WTC11 (cell line): ENCODE results near the gene MAP6. TPM values are rescaled to one million over a fixed set of nuclear protein-coding genes. Genes with fewer than 3 reads are reported as not detected.

Experiments
- ATAC-seq: fragments of 200-7000 bp; cut with Tn5 transposase; 2 replicates; pipeline ENCODE4 v1.10.0; 2021; ENCODE audit warnings: mild to moderate bottlenecking, moderate library complexity
- CTCF ChIA-PET: fragments of 300-600 bp; sonication (Branson Sonifier 250); formaldehyde crosslinking; loops from one replicate; lab custom pipeline; 2021; ENCODE audit warnings: antibody characterized with exemption; lab: Charles Lee
- POLR2A ChIA-PET: fragments of 350-600 bp; sonication (Branson Sonifier 250); formaldehyde crosslinking; loops from one replicate; lab custom pipeline; 2021; ENCODE audit warnings: antibody characterized with exemption; lab: Charles Lee
- DNase-seq: peaks from one replicate; pipeline ENCODE4 v3.0.0; 2021; ENCODE audit warnings: low spot score
- H3K27ac Mint-ChIP-seq: 2 replicates; pipeline ENCODE4 v1.8.0; 2021; ENCODE audit warnings: mixed read lengths
- H3K27me3 Mint-ChIP-seq: 2 replicates; pipeline ENCODE4 v1.8.0; 2021; ENCODE audit warnings: low read depth, mild to moderate bottlenecking, moderate library complexity, mixed read lengths
- H3K36me3 Mint-ChIP-seq: 2 replicates; pipeline ENCODE4 v1.8.0; 2021; ENCODE audit warnings: mixed read lengths
- H3K4me1 Mint-ChIP-seq: 2 replicates; pipeline ENCODE4 v1.8.0; 2022; ENCODE audit warnings: mixed read lengths
- H3K4me3 Mint-ChIP-seq: 2 replicates; pipeline ENCODE4 v1.8.0; 2021; ENCODE audit warnings: mild to moderate bottlenecking, moderate library complexity, mixed read lengths
- H3K9me3 Mint-ChIP-seq: 2 replicates; pipeline ENCODE4 v1.8.0; 2021; ENCODE audit warnings: mixed read lengths
- ARID4B ChIP-seq: sonication (generic); formaldehyde crosslinking; IDR thresholded peaks from 2 replicates; pipeline ENCODE4 v1.8.0; 2023; ENCODE audit warnings: missing genetic modification reagents, mild to moderate bottlenecking, borderline replicate concordance
- E2F4 ChIP-seq: sonication (generic); formaldehyde crosslinking; IDR thresholded peaks from 2 replicates; pipeline ENCODE4 v1.8.1; 2022; ENCODE audit warnings: low read depth, mild to moderate bottlenecking, moderate library complexity, missing genetic modification reagents, borderline replicate concordance
- ERG ChIP-seq: fragments of 250-450 bp; sonication (Bioruptor Pico); IDR thresholded peaks from 2 replicates; pipeline ENCODE4 v1.8.0; 2021; ENCODE audit warnings: mild to moderate bottlenecking
- FOXJ3 ChIP-seq: sonication (generic); formaldehyde crosslinking; IDR thresholded peaks from 2 replicates; pipeline ENCODE4 v1.9.0; 2021; ENCODE audit warnings: missing genetic modification reagents, mild to moderate bottlenecking, borderline replicate concordance
- GTF2I ChIP-seq: fragments of 250-450 bp; sonication (Bioruptor Pico); conservative IDR thresholded peaks from 2 replicates; pipeline ENCODE4 v1.4.0; 2021; ENCODE audit warnings: mild to moderate bottlenecking
- HMGA2 ChIP-seq: fragments of 250-450 bp; sonication (Bioruptor Pico); IDR thresholded peaks from 2 replicates; pipeline ENCODE4 v1.4.0; 2021; ENCODE audit warnings: mild to moderate bottlenecking, moderate library complexity
- MXD4 ChIP-seq: fragments of 250-450 bp; sonication (Bioruptor Pico); IDR thresholded peaks from 2 replicates; pipeline ENCODE4 v1.8.0; 2021; ENCODE audit warnings: mild to moderate bottlenecking, moderate library complexity, borderline replicate concordance
- OVOL2 ChIP-seq: fragments of 250-450 bp; sonication (Bioruptor Pico); IDR thresholded peaks from 2 replicates; pipeline ENCODE4 v1.9.0; 2021; ENCODE audit warnings: mild to moderate bottlenecking, borderline replicate concordance
- PRDM15 ChIP-seq: sonication (generic); formaldehyde crosslinking; IDR thresholded peaks from 2 replicates; pipeline ENCODE4 v1.8.0; 2022; ENCODE audit warnings: missing genetic modification reagents
- TEAD1 ChIP-seq: sonication (generic); formaldehyde crosslinking; IDR thresholded peaks from 2 replicates; pipeline ENCODE4 v1.8.0; 2022; ENCODE audit warnings: mild to moderate bottlenecking, missing genetic modification reagents
- ZMAT4 ChIP-seq: fragments of 250-450 bp; sonication (Bioruptor Pico); IDR thresholded peaks from 2 replicates; pipeline ENCODE4 v1.9.0; 2021; ENCODE audit warnings: mild to moderate bottlenecking
- ZNF121 ChIP-seq: sonication (generic); formaldehyde crosslinking; IDR thresholded peaks from 2 replicates; pipeline ENCODE4 v1.8.0; 2023; ENCODE audit warnings: missing genetic modification reagents
- ZNF317 ChIP-seq: sonication (generic); formaldehyde crosslinking; IDR thresholded peaks from 2 replicates; pipeline ENCODE4 v1.8.1; 2023; ENCODE audit warnings: low read depth, mild to moderate bottlenecking, moderate library complexity, missing genetic modification reagents, borderline replicate concordance
- total RNA-seq: library from RNA; stranded (reverse); gene quantifications from 3 replicates; pipeline ENCODE4 v1.2.3, GENCODE V29; 2021

The MAP6 gene
- total RNA-seq, 1 experiment from 2014 or later = 0.90 TPM

GRCh38 chr11:75663808-75664207 lies 5.0 kb downstream of the MAP6 start:
- Mint-ChIP-seq H3K27ac (no peak overlapping the region), H3K4me3 (no peak overlapping the region), H3K36me3 (no peaks in the 10 kb centered on the region), H3K4me1 (peaks cover 47% of the 10 kb centered on the region), H3K9me3 (no peaks in the 10 kb centered on the region), H3K27me3 (peaks cover 45% of the 10 kb centered on the region)
- DNase-seq (no peak), ATAC-seq (peak; percentile 36)
- ChIA-PET CTCF (interaction anchor here (1.5 to 2.4 kb wide), 2 partner anchors 42 to 66 kb away, joined by 7 to 8 read pairs; no protein-coding TSS in a partner anchor), POLR2A (no interaction called here)
- TF ChIP-seq MXD4 (CRISPR knock-in tag) (no peak), TEAD1 (CRISPR knock-in tag) (peak; percentile 60; the same call in 1 of the 2 replicates), FOXJ3 (CRISPR knock-in tag) (no peak), ARID4B (no peak), ZNF317 (no peak), HMGA2 (CRISPR knock-in tag) (no peak), PRDM15 (CRISPR knock-in tag) (no peak)

GRCh38 chr11:75659836-75660235 lies 9.0 kb downstream of the MAP6 start:
- Mint-ChIP-seq H3K36me3 (no peaks in the 10 kb centered on the region), H3K9me3 (no peaks in the 10 kb centered on the region), H3K27me3 (peaks cover 14% of the 10 kb centered on the region), H3K27ac (no peak overlapping the region), H3K4me1 (peaks cover 32% of the 10 kb centered on the region), H3K4me3 (no peak overlapping the region)
- TF ChIP-seq ERG (CRISPR knock-in tag) (no peak), ZNF121 (CRISPR knock-in tag) (no peak), ZMAT4 (CRISPR knock-in tag) (no peak), OVOL2 (no peak), GTF2I (CRISPR knock-in tag) (no peak), E2F4 (CRISPR knock-in tag) (no peak)
- ATAC-seq (no peak), DNase-seq (no peak)
- ChIA-PET CTCF (interaction anchor here (1.0 kb wide), 1 partner anchor 492 kb away, joined by 3 read pairs; no protein-coding TSS in a partner anchor), POLR2A (no interaction called here)
